Smooth muscle cell (in vitro differentiated cells): ENCODE measurements around the gene CELA2B. TPM values are rescaled to one million over a fixed set of nuclear protein-coding genes. Genes with fewer than 3 reads are reported as not detected.

ENCODE experiments used
- DNase-seq: peaks from one replicate; lab custom pipeline; 2025; ENCODE audit not compliant: unreplicated experiment; lab: John Stamatoyannopoulos, UW
- H2AFZ ChIP-seq: fragments of 200-600 bp; sonication (generic); 2 replicates; pipeline ENCODE4 v1.6.0; 2016; ENCODE audit warnings: antibody characterized with exemption, low read depth, mild to moderate bottlenecking
- H3F3A ChIP-seq: fragments of 200-600 bp; sonication (generic); 2 replicates; pipeline ENCODE4 v1.6.0; 2017; ENCODE audit warnings: antibody characterized with exemption, low read depth
- H3K27ac ChIP-seq: fragments of 200-600 bp; sonication (generic); 2 replicates; pipeline ENCODE4 v1.5.1; 2016; ENCODE audit warnings: low read depth, mild to moderate bottlenecking
- H3K27me3 ChIP-seq: fragments of 200-600 bp; sonication (generic); 2 replicates; pipeline ENCODE4 v1.6.1; 2016; ENCODE audit warnings: low read depth, mild to moderate bottlenecking
- H3K36me3 ChIP-seq: fragments of 200-600 bp; sonication (generic); 2 replicates; pipeline ENCODE4 v1.5.1; 2016; ENCODE audit warnings: low read depth
- H3K4me1 ChIP-seq: fragments of 200-600 bp; sonication (generic); 2 replicates; pipeline ENCODE4 v1.5.1; 2016; ENCODE audit warnings: low read depth
- H3K4me2 ChIP-seq: fragments of 200-600 bp; sonication (generic); 2 replicates; pipeline ENCODE4 v1.6.0; 2016; ENCODE audit warnings: mild to moderate bottlenecking
- H3K4me3 ChIP-seq: fragments of 200-600 bp; sonication (generic); 2 replicates; pipeline ENCODE4 v1.5.1; 2016; ENCODE audit warnings: mild to moderate bottlenecking
- H3K79me2 ChIP-seq: fragments of 200-600 bp; sonication (generic); 2 replicates; pipeline ENCODE4 v1.6.0; 2016; ENCODE audit warnings: low read depth, mild to moderate bottlenecking
- H3K9ac ChIP-seq: fragments of 200-600 bp; sonication (generic); 2 replicates; pipeline ENCODE4 v1.6.0; 2016; ENCODE audit warnings: low read depth
- H3K9me3 ChIP-seq: fragments of 200-600 bp; sonication (generic); replicated peaks from 2 replicates; pipeline ENCODE4 v1.5.1; 2016; ENCODE audit warnings: low read depth
- H4K20me1 ChIP-seq: fragments of 200-600 bp; sonication (generic); 2 replicates; pipeline ENCODE4 v1.6.0; 2016; ENCODE audit warnings: low read depth
- CTCF ChIP-seq: fragments of 200-600 bp; sonication (generic); IDR thresholded peaks from 2 replicates; pipeline ENCODE4 v1.5.1; 2017; ENCODE audit warnings: borderline replicate concordance, mild to moderate bottlenecking, antibody characterized with exemption; ENCODE audit not compliant: insufficient read depth, poor library complexity, severe bottlenecking
- WGBS: methylation state at CpG from one replicate; pipeline ENCODE4 v1.1.7; 2016; ENCODE audit warnings: low lambda C conversion rate; 5-methylcytosine and 5-hydroxymethylcytosine counted together
- polyA plus RNA-seq: library from polyadenylated mRNA; unstranded; fragments of >200 nt; fragmentation: Nextera tagmentation; extraction: Ambion mirVana; gene quantifications from 2 replicates; pipeline ENCODE4 v1.2.1, GENCODE V29; 2016
- total RNA-seq: library from RNA; depleted of rRNA; stranded (reverse); fragments of >200 nt; gene quantifications from 2 replicates; pipeline ENCODE4 v1.2.3, GENCODE V29; 2014

CELA2B gene
- total and polyA plus RNA-seq, 2 experiments from 2014 or later: not detected

DNA sequence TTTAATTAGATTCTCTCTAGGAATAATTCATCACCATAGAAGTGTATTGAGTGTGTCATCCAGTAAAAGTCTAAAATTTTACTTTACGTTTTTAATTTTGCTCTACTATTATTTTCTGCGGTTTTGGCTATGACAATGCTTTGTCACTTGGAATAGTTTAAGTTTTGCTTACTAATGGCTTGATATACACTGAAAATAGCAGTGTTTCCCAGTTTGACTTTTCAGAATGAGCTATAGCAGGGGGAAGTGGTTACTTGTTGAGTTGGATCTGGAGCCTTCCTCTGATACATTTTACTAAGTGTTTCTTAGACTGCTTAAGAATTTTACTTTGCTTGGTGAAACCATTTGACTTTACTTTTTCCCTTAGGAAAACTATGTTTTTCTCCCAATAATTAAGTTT lies 55.8 kb downstream of the CELA2B start:
- Histone ChIP-seq H2AFZ (no peak overlapping the region), H3K9me3 (no peaks in the 10 kb centered on the region), H3K4me1 (peaks cover 12% of the 10 kb centered on the region), H3K79me2 (peaks cover 48% of the 10 kb centered on the region), H3K27me3 (no peaks in the 10 kb centered on the region), H3K36me3 (no peaks in the 10 kb centered on the region), H3K9ac (no peak overlapping the region), H3F3A (no peaks in the 10 kb centered on the region), H4K20me1 (peaks cover 22% of the 10 kb centered on the region), H3K4me3 (no peak overlapping the region), H3K4me2 (no peak overlapping the region), H3K27ac (no peak overlapping the region)
- 97% methylated on average over 2 of the region's 2 CpGs for WGBS
- TF ChIP-seq CTCF: no peak
- DNase-seq: no peak

DNA sequence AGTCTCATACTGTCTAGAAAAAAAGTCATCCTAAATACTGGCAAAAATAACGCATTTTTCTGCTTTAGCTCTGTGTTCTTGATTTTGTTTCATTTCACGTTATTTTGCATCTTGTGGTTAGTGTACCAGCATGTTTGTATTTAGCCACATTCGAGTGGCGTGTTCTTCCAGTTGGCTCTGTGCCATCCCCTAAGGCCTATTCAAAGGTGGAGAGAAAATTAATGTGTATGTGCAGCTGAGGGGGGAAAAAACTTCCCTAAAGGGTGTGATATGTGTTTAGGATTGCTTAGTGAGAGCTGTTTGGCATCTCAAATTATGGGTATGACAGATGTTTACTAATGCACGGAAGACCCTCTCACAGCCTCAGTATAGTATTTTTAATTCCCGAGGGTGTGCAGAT lies 62.9 kb downstream of the CELA2B start:
- no peaks in the 10 kb centered on the region for H3K36me3 ChIP-seq
- no peaks in the 10 kb centered on the region for H3K79me2 ChIP-seq
- H2AFZ ChIP-seq: no peak overlapping the region
- H3K4me3 ChIP-seq: no peak overlapping the region
- H3K27me3 ChIP-seq: no peaks in the 10 kb centered on the region
- no peak for TF ChIP-seq CTCF
- no peaks in the 10 kb centered on the region for H3K4me1 ChIP-seq
- H3F3A ChIP-seq: peaks cover 3% of the 10 kb centered on the region
- H3K9me3 ChIP-seq: no peaks in the 10 kb centered on the region
- no peak overlapping the region for H3K4me2 ChIP-seq
- WGBS: 97% methylated on average over 6 of the region's 6 CpGs
- no peak overlapping the region for H3K9ac ChIP-seq
- no peak overlapping the region for H3K27ac ChIP-seq
- H4K20me1 ChIP-seq: no peaks in the 10 kb centered on the region
- DNase-seq: no peak

DNA sequence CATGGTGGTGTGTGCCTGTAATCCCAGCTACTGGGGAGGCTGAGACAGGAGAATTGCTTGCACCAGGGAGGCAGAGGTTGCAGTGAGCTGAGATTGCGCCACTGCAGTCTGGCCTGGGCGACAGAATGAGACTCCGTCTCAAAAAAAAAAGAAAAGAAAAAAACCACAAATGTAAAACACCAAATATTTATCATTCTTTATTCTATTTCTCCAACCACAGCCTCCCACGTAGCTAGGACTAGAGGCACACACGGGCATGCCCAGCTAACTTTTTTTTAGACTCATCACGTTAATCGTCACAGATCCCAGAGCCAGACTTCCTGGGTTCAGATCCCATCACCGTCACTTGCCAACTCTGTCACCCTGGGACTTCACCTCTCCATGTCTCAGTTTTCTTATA lies 64.3 kb downstream of the CELA2B start:
- peak overlapping the region; percentile 52 for H3K27ac ChIP-seq
- DNase-seq: no peak
- no peaks in the 10 kb centered on the region for H3K27me3 ChIP-seq
- no peak overlapping the region for H3K4me3 ChIP-seq
- peaks cover 3% of the 10 kb centered on the region for H3F3A ChIP-seq
- peaks cover 8% of the 10 kb centered on the region for H3K36me3 ChIP-seq
- TF ChIP-seq CTCF: no peak
- no peaks in the 10 kb centered on the region for H3K79me2 ChIP-seq
- H3K4me2 ChIP-seq: no peak overlapping the region
- H3K9me3 ChIP-seq: no peaks in the 10 kb centered on the region
- 29% methylated on average over 8 of the region's 8 CpGs for WGBS
- H4K20me1 ChIP-seq: no peaks in the 10 kb centered on the region
- no peak overlapping the region for H2AFZ ChIP-seq
- no peaks in the 10 kb centered on the region for H3K4me1 ChIP-seq
- no peak overlapping the region for H3K9ac ChIP-seq

Other genes starting within 250 kb of the CELA2B start
- 0.31 TPM in 1 of 2 replicates, not detected in the other for gene FHAD1, start 228.9 kb upstream of the CELA2B start, total RNA-seq
- 0.33 and 0.48 TPM in 2 replicates for gene FHAD1, start 228.9 kb upstream of the CELA2B start, polyA plus RNA-seq
- gene EFHD2, start 66.2 kb upstream of the CELA2B start, total RNA-seq: 7.0 and 10.4 TPM in 2 replicates
- gene EFHD2, start 66.2 kb upstream of the CELA2B start, polyA plus RNA-seq: 22.9 and 34.1 TPM in 2 replicates
- gene CTRC, start 37.7 kb upstream of the CELA2B start, total RNA-seq: not detected in 2 replicates
- 1.2 TPM in 1 of 2 replicates, not detected in the other for gene CTRC, start 37.7 kb upstream of the CELA2B start, polyA plus RNA-seq
- 2.6 TPM in 1 of 2 replicates, not detected in the other for gene CELA2A, start 19.4 kb upstream of the CELA2B start, total RNA-seq
- not detected in 2 replicates for gene CELA2A, start 19.4 kb upstream of the CELA2B start, polyA plus RNA-seq
- gene CASP9, start 48.1 kb downstream of the CELA2B start, total RNA-seq: 4.2 and 5.4 TPM in 2 replicates
- gene CASP9, start 48.1 kb downstream of the CELA2B start, polyA plus RNA-seq: 4.8 and 7.2 TPM in 2 replicates
- 18.3 and 23.1 TPM in 2 replicates for gene DNAJC16, start 50.7 kb downstream of the CELA2B start, total RNA-seq
- gene DNAJC16, start 50.7 kb downstream of the CELA2B start, polyA plus RNA-seq: 4.0 and 5.6 TPM in 2 replicates
- gene AGMAT, start 108.9 kb downstream of the CELA2B start, total RNA-seq: 0.04 and 0.36 TPM in 2 replicates
- gene AGMAT, start 108.9 kb downstream of the CELA2B start, polyA plus RNA-seq: 0.11 and 0.56 TPM in 2 replicates
- gene DDI2, start 141.4 kb downstream of the CELA2B start, total RNA-seq: 10.9 and 11.4 TPM in 2 replicates
- 1.5 and 3.5 TPM in 2 replicates for gene DDI2, start 141.4 kb downstream of the CELA2B start, polyA plus RNA-seq
- 29.5 and 39.6 TPM in 2 replicates for gene PLEKHM2, start 208.2 kb downstream of the CELA2B start, total RNA-seq
- gene PLEKHM2, start 208.2 kb downstream of the CELA2B start, polyA plus RNA-seq: 26.5 and 32.0 TPM in 2 replicates